Measurements from ENCODE around the gene CEP97.
"Not testable (repeated sequence)": the region's sequence is repeated elsewhere in the genome, so short reads cannot be mapped to it uniquely, and the experiment has no call there.

CEP97 gene

DNA sequence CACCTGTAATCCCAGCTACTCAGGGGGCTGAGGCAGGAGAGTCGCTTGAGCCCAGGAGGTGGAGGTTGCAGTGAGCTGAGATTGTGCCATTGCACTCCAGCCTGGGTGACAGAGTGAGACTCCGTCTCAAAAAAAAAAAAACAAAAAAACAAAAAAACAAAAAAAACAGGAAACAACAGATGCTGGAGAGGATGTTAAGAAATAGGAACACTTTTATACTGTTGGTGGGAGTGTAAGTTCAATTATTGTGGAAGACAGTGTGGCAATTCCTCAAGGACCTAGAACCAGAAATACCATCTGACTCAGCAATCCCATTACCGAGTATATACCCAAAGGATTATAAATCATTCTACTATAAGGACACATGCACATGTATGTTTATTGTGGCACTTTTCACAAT, 17.5 kb downstream of the CEP97 start:
- not testable (repeated sequence) for H3K27ac ChIP-seq (ENCODE audit: low read length); H3K4me1 ChIP-seq (ENCODE audit: control insufficient read depth, low read depth, low read length); H3K27me3 ChIP-seq (ENCODE audit: control insufficient read depth, insufficient read depth, low read length); H3K9ac ChIP-seq (ENCODE audit: low read length); H3K9me3 ChIP-seq (ENCODE audit: control insufficient read depth, low read depth, low read length); H3K36me3 ChIP-seq (ENCODE audit: control insufficient read depth, low read depth, low read length); H3K4me3 ChIP-seq (ENCODE audit: low read length)

DNA sequence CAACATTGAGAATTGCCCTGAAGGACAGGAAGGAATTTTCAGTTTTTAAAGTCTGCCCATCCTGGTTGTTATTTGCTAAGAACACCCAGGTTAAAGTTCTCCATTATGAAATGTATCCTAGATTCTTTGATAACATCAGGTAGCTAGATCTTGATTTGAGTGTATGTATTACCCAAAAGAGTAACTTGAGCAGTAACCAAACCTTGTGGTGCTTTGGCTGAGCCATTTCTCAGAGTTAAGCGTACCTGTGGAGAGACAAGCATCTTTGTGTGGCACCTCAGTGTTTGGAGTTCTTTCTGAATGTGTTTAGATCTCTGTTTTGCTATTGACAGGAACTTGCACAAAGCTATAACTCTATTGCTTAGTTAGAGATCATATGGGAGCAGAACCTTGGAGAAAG, 20.4 kb downstream of the CEP97 start:
- Histone ChIP-seq H3K36me3 (ENCODE audit: control insufficient read depth, low read depth, low read length) (peaks cover 4% of the 10 kb centered on the region), H3K4me3 (ENCODE audit: low read length) (no peak overlapping the region), H3K9me3 (ENCODE audit: control insufficient read depth, low read depth, low read length) (no peaks in the 10 kb centered on the region), H3K27ac (ENCODE audit: low read length) (no peak overlapping the region), H3K4me1 (ENCODE audit: control insufficient read depth, low read depth, low read length) (no peaks in the 10 kb centered on the region), H3K27me3 (ENCODE audit: control insufficient read depth, insufficient read depth, low read length) (no peaks in the 10 kb centered on the region), H3K9ac (ENCODE audit: low read length) (no peak overlapping the region)

GRCh38 chr3:101745934-101746333, 21.5 kb downstream of the CEP97 start:
- H3K4me3 ChIP-seq (ENCODE audit: low read length); H3K36me3 ChIP-seq (ENCODE audit: control insufficient read depth, low read depth, low read length); H3K9me3 ChIP-seq (ENCODE audit: control insufficient read depth, low read depth, low read length): not testable (repeated sequence)

DNA sequence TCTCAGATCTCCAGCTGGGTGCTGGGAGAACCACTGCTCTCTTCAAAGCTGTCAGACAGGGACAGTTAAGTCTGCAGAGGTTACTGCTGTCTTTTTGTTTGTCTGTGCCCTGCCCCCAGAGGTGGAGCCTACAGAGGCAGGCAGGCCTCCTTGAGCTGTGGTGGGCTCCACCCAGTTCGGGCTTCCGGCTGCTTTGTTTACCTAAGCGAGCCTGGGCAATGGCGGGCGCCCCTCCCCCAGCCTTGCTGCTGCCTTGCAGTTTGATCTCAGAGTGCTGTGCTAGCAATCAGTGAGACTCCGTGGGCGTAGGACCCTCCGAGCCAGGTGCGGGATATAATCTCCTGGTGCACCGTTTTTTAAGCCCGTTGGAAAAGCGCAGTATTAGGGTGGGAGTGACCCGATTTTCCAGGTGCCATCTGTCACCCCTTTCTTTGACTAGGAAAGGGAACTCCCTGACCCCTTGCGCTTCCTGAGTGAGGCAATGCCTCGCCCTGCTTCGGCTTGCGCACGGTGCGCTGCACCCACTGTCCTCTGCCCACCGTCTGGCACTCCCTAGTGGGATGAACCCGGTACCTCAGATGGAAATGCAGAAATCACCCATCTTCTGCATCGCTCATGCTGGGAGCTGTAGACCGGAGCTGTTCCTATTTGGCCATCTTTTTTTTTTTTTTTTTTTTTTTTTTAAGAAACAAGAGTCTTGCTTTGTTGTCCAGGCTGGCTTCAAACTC, 29.1 kb downstream of the CEP97 start:
- H3K27me3 ChIP-seq (ENCODE audit: control insufficient read depth, insufficient read depth, low read length); H3K9me3 ChIP-seq (ENCODE audit: control insufficient read depth, low read depth, low read length); H3K4me1 ChIP-seq (ENCODE audit: control insufficient read depth, low read depth, low read length); H3K9ac ChIP-seq (ENCODE audit: low read length); H3K4me3 ChIP-seq (ENCODE audit: low read length); H3K27ac ChIP-seq (ENCODE audit: low read length): not testable (repeated sequence)
- peaks cover 23% of the 10 kb centered on the region for H3K36me3 ChIP-seq (ENCODE audit: control insufficient read depth, low read depth, low read length)

More at GRCh38 chr3:101745934-101746333, 21.5 kb downstream of the CEP97 start:
- H3K27me3 ChIP-seq (ENCODE audit: control insufficient read depth, insufficient read depth, low read length); H3K27ac ChIP-seq (ENCODE audit: low read length); H3K4me1 ChIP-seq (ENCODE audit: control insufficient read depth, low read depth, low read length); H3K9ac ChIP-seq (ENCODE audit: low read length): not testable (repeated sequence)

GRCh38 chr3:101758224-101758623, 33.8 kb downstream of the CEP97 start:
- Histone ChIP-seq H3K9me3 (ENCODE audit: control insufficient read depth, low read depth, low read length) (no peaks in the 10 kb centered on the region), H3K36me3 (ENCODE audit: control insufficient read depth, low read depth, low read length) (peaks cover 41% of the 10 kb centered on the region), H3K27ac (ENCODE audit: low read length) (no peak overlapping the region), H3K9ac (ENCODE audit: low read length) (no peak overlapping the region), H3K27me3 (ENCODE audit: control insufficient read depth, insufficient read depth, low read length) (no peaks in the 10 kb centered on the region), H3K4me3 (ENCODE audit: low read length) (no peak overlapping the region), H3K4me1 (ENCODE audit: control insufficient read depth, low read depth, low read length) (no peaks in the 10 kb centered on the region)

DNA sequence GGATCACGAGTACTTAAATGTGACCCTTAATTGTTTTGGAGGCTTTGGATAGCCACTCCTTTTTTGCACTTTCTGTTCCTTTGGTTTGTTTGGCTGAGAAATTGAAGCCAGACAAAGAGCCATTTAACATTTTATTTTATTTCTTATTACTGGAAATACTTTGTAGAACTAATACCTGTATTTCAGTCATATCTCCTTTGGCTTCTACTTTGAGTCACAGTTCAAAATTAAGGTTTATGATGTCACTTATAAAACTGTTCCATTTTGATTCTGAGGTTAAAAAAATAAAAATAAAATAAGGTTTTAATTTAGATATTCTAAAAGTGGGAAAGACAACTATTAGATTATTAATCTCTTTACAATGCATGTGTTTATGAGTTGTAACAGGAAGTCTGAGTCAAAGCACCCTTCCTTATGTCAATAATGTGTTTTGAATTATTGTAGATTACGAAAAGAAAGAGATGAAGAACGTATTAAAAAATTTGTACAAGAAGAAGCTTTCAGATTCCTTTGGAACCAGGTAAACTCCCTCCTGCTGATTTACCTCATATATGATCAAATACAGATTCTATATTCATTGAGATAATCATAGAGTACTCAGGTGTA, 37.7 kb downstream of the CEP97 start:
- Histone ChIP-seq H3K27ac (ENCODE audit: low read length) (no peak overlapping the region), H3K36me3 (ENCODE audit: control insufficient read depth, low read depth, low read length) (peaks cover 46% of the 10 kb centered on the region), H3K27me3 (ENCODE audit: control insufficient read depth, insufficient read depth, low read length) (no peaks in the 10 kb centered on the region), H3K4me3 (ENCODE audit: low read length) (no peak overlapping the region), H3K4me1 (ENCODE audit: control insufficient read depth, low read depth, low read length) (no peaks in the 10 kb centered on the region), H3K9ac (ENCODE audit: low read length) (no peak overlapping the region), H3K9me3 (ENCODE audit: control insufficient read depth, low read depth, low read length) (no peaks in the 10 kb centered on the region)

GRCh38 chr3:101777745-101778281, 53.4 kb downstream of the CEP97 start:
- H3K9me3 ChIP-seq (ENCODE audit: control insufficient read depth, low read depth, low read length); H3K9ac ChIP-seq (ENCODE audit: low read length); H3K27ac ChIP-seq (ENCODE audit: low read length); H3K4me3 ChIP-seq (ENCODE audit: low read length); H3K27me3 ChIP-seq (ENCODE audit: control insufficient read depth, insufficient read depth, low read length); H3K36me3 ChIP-seq (ENCODE audit: control insufficient read depth, low read depth, low read length): not testable (repeated sequence)
- H3K4me1 ChIP-seq (ENCODE audit: control insufficient read depth, low read depth, low read length): peaks cover 15% of the 10 kb centered on the region

GRCh38 chr3:101778385-101779046, 54.1 kb downstream of the CEP97 start:
- no peak overlapping the region for H3K27ac ChIP-seq (ENCODE audit: low read length)
- peaks cover 15% of the 10 kb centered on the region for H3K4me1 ChIP-seq (ENCODE audit: control insufficient read depth, low read depth, low read length)

GRCh38 chr3:101779047-101779821, 54.8 kb downstream of the CEP97 start, which contains the start of gene NXPE3:
NXPE3 (plus strand) TSS chr3:101779211; CDS start chr3:101785597, 6,386 bp downstream.
- peaks cover 8% of the 10 kb centered on the region for H3K27me3 ChIP-seq (ENCODE audit: control insufficient read depth, insufficient read depth, low read length)
- H3K4me3 ChIP-seq (ENCODE audit: low read length): peak within 1 kb of the TSS; percentile 69
- no peaks in the 10 kb centered on the region for H3K36me3 ChIP-seq (ENCODE audit: control insufficient read depth, low read depth, low read length)
- no peak within 1 kb of the TSS for H3K27ac ChIP-seq (ENCODE audit: low read length)
- H3K4me1 ChIP-seq (ENCODE audit: control insufficient read depth, low read depth, low read length): peaks cover 15% of the 10 kb centered on the region
- no peaks in the 10 kb centered on the region for H3K9me3 ChIP-seq (ENCODE audit: control insufficient read depth, low read depth, low read length)
- peak within 1 kb of the TSS; percentile 2 for H3K9ac ChIP-seq (ENCODE audit: low read length)

More at GRCh38 chr3:101778385-101779046, 54.1 kb downstream of the CEP97 start:
- Histone ChIP-seq H3K9ac (ENCODE audit: low read length) (peak overlapping the region; percentile 2), H3K27me3 (ENCODE audit: control insufficient read depth, insufficient read depth, low read length) (peaks cover 8% of the 10 kb centered on the region), H3K36me3 (ENCODE audit: control insufficient read depth, low read depth, low read length) (no peaks in the 10 kb centered on the region), H3K9me3 (ENCODE audit: control insufficient read depth, low read depth, low read length) (no peaks in the 10 kb centered on the region), H3K4me3 (ENCODE audit: low read length) (peak overlapping the region; percentile 69)

DNA sequence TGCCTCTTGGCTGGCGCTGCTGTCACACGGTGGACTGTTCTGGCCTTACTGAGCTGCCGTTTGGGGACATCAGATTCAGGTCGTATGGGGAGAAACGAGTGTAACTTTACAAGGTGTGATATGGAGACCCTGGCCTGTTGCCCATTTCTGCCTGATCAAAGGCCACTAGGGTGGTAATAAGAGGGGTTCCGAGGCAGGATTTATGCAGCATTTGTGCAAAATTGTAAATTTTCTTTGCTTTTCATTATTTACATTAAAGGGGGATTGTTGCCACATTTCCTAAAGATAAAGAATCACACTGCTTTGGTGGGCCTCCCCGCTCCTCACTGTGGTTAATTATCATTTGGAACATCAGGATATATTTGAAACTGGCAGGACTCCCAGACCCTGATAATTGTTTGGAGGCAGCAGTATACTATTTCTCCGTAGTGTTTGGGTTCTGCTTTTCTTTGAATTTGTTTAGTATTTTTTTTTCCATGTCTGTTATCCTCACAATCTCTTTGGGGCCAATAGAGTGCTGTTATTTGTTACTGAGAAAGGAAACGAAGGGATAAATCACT, 55.5 kb downstream of the CEP97 start:
- H3K27ac ChIP-seq (ENCODE audit: low read length): no peak overlapping the region
- no peaks in the 10 kb centered on the region for H3K36me3 ChIP-seq (ENCODE audit: control insufficient read depth, low read depth, low read length)
- no peaks in the 10 kb centered on the region for H3K9me3 ChIP-seq (ENCODE audit: control insufficient read depth, low read depth, low read length)
- no peak overlapping the region for H3K9ac ChIP-seq (ENCODE audit: low read length)
- peak overlapping the region; percentile 69 for H3K4me3 ChIP-seq (ENCODE audit: low read length)
- peaks cover 15% of the 10 kb centered on the region for H3K4me1 ChIP-seq (ENCODE audit: control insufficient read depth, low read depth, low read length)
- H3K27me3 ChIP-seq (ENCODE audit: control insufficient read depth, insufficient read depth, low read length): peaks cover 8% of the 10 kb centered on the region

DNA sequence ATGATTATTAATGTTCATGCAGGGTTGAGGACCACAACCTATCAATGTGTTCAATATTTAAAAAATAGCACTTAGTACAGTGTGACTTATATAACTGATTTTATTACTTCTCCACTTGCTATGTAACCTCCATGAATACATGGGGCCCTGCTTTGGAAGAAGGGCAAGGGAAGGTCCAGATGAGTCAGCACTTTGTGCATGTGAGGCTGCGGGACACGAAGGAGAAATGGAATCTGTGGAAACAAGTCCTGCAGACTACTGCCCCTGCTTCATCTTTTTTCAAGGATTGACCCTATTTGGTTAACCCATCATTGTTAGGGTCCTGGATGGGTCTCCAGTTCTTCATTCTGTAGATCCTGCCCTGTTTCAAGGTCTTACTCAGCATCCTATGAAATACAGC, 56.2 kb downstream of the CEP97 start:
- H3K27me3 ChIP-seq (ENCODE audit: control insufficient read depth, insufficient read depth, low read length): peaks cover 8% of the 10 kb centered on the region
- no peak overlapping the region for H3K9ac ChIP-seq (ENCODE audit: low read length)
- H3K27ac ChIP-seq (ENCODE audit: low read length): no peak overlapping the region
- H3K4me1 ChIP-seq (ENCODE audit: control insufficient read depth, low read depth, low read length): peaks cover 15% of the 10 kb centered on the region
- H3K4me3 ChIP-seq (ENCODE audit: low read length): peak overlapping the region; percentile 69
- H3K36me3 ChIP-seq (ENCODE audit: control insufficient read depth, low read depth, low read length): peaks cover 6% of the 10 kb centered on the region
- no peaks in the 10 kb centered on the region for H3K9me3 ChIP-seq (ENCODE audit: control insufficient read depth, low read depth, low read length)
